HUES6 (cell line): Measurements from ENCODE around the gene TRPV4.

Source experiments
- H3K27ac ChIP-seq: 2 replicates; pipeline ENCODE4 v1.7.0; 2013; ENCODE audit warnings: low read depth, mild to moderate bottlenecking, low read length, inconsistent platforms
- H3K27me3 ChIP-seq: 2 replicates; pipeline ENCODE4 v1.6.1; 2013; ENCODE audit warnings: low read length; ENCODE audit not compliant: control insufficient read depth, insufficient read depth
- H3K36me3 ChIP-seq: 2 replicates; pipeline ENCODE4 v1.6.1; 2013; ENCODE audit warnings: low read length; ENCODE audit not compliant: control insufficient read depth, insufficient read depth
- H3K4me1 ChIP-seq: 2 replicates; pipeline ENCODE4 v1.6.1; 2013; ENCODE audit warnings: low read length; ENCODE audit not compliant: control insufficient read depth, insufficient read depth
- H3K4me3 ChIP-seq: 2 replicates; pipeline ENCODE4 v1.5.1; 2013; ENCODE audit warnings: low read depth, low read length
- H3K9ac ChIP-seq: one replicate; pipeline ENCODE4 v1.6.1; 2013; ENCODE audit warnings: mild to moderate bottlenecking, low read length
- H3K9me3 ChIP-seq: 2 replicates; pipeline ENCODE4 v1.6.1; 2013; ENCODE audit warnings: low read depth, low read length; ENCODE audit not compliant: control insufficient read depth, insufficient read depth

TRPV4 gene

DNA sequence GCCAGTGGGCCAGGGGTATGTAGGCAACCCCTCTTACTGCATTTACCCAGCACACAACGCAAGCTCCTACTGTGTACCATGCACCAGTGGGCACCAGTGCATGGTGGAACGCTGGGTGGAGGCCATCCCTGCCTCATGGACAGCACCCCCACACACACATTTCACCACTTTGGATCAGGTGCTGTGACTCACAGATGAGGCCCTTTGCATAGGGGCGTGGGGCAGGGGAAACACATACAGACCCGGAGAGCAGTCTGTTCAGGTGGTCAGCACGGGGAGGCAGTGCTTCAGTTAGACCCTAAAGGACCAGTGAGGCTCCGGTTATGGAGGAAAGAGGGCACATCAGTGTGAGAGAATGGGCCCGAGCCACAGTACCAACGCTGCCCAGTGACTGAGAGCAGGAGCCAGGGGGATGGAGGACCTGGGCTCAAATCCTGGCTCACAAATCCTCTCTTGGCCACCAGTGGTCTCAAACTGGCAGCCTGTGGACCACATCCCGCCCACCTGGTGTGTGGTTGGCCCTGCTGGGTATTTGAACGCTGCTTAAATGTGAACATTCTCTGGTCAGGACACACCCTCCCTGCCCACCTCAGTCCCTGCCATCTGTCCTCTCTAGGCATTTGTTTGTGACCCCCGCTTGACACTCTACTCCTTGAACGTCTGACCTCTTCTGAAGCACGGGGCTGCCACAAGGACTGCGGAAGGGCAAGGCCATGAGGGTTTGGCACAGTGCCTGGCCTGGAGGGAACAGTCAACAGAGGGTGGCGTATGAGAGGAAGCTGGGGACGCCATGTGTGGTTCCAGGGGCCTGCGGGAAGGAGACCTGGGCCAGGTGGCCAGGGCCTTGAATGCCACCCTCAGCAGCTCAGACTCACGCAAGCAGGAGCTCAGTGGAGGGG is 72.9 kb downstream of the TRPV4 start:
- Histone ChIP-seq H3K9ac (no peak overlapping the region), H3K27me3 (no peaks in the 10 kb centered on the region), H3K36me3 (no peaks in the 10 kb centered on the region), H3K27ac (no peak overlapping the region), H3K4me1 (peaks cover 19% of the 10 kb centered on the region), H3K4me3 (no peak overlapping the region), H3K9me3 (peaks cover 17% of the 10 kb centered on the region; the same call in 1 of the 2 replicates)

- H3K27me3 ChIP-seq = no peaks in the 10 kb centered on the region
- peaks cover 19% of the 10 kb centered on the region for H3K4me1 ChIP-seq
- no peak overlapping the region for H3K27ac ChIP-seq
- no peaks in the 10 kb centered on the region for H3K36me3 ChIP-seq
- H3K4me3 ChIP-seq = no peak overlapping the region
- H3K9ac ChIP-seq = no peak overlapping the region
- peaks cover 17% of the 10 kb centered on the region; the same call in 1 of the 2 replicates for H3K9me3 ChIP-seq
These were observed 73.6 kb downstream of the TRPV4 start for GRCh38 chr12:109759595-109759994.

- peaks cover 21% of the 10 kb centered on the region for H3K4me1 ChIP-seq
These were observed 74.5 kb downstream of the TRPV4 start for GRCh38 chr12:109758426-109759420.

DNA sequence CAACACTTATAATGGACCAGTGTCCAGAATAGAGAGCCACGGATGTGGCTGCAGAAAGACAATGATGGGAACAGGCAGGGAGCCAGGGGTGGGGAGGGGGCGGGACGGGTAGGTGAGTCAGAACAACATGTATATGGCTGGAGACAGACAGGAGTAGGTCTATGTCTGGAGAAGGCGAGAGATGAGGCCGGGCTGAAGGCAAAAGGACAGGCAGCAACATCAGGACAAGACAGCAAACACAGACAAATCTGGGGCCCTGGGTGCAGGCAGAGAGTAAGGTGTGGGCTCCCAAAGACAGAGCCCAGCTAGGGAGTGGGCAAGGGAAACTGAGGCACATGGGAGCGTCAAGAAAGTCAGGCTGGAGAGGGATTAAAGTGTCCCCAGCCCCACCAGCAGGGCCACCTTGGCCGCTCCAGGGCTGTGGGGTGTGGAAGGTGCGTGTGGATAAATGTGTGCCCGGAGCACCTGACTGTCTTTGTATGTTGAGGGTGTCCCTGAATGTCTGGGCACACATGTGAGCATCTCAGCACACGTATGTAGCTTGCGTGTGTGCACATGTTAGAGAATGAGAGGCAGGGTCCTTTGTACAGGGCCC is 75.4 kb downstream of the TRPV4 start:
- H3K4me1 ChIP-seq = peaks cover 22% of the 10 kb centered on the region
- no peak overlapping the region for H3K27ac ChIP-seq
- H3K36me3 ChIP-seq = no peaks in the 10 kb centered on the region
- no peak overlapping the region for H3K4me3 ChIP-seq
- H3K9ac ChIP-seq = no peak overlapping the region
- H3K27me3 ChIP-seq = no peaks in the 10 kb centered on the region
- peaks cover 10% of the 10 kb centered on the region; the same call in 1 of the 2 replicates for H3K9me3 ChIP-seq

More at GRCh38 chr12:109758426-109759420, 74.5 kb downstream of the TRPV4 start:
- H3K27me3 ChIP-seq = no peaks in the 10 kb centered on the region
- H3K36me3 ChIP-seq = no peaks in the 10 kb centered on the region
- H3K4me3 ChIP-seq = no peak overlapping the region
- peaks cover 17% of the 10 kb centered on the region; the same call in 1 of the 2 replicates for H3K9me3 ChIP-seq
- no peak overlapping the region for H3K27ac ChIP-seq
- no peak overlapping the region for H3K9ac ChIP-seq

GRCh38 chr12:109756457-109756856 is 76.7 kb downstream of the TRPV4 start:
- Histone ChIP-seq H3K27ac (no peak overlapping the region), H3K9ac (no peak overlapping the region), H3K27me3 (no peaks in the 10 kb centered on the region), H3K9me3 (peaks cover 10% of the 10 kb centered on the region; the same call in 1 of the 2 replicates), H3K36me3 (no peaks in the 10 kb centered on the region), H3K4me1 (peaks cover 25% of the 10 kb centered on the region), H3K4me3 (no peak overlapping the region)

- H3K9me3 ChIP-seq = peaks cover 10% of the 10 kb centered on the region; the same call in 1 of the 2 replicates
- H3K4me1 ChIP-seq = peaks cover 19% of the 10 kb centered on the region
- H3K4me3 ChIP-seq = no peak overlapping the region
- no peaks in the 10 kb centered on the region for H3K27me3 ChIP-seq
- no peak overlapping the region for H3K27ac ChIP-seq
- no peaks in the 10 kb centered on the region for H3K36me3 ChIP-seq
- H3K9ac ChIP-seq = no peak overlapping the region
These were observed 79.2 kb downstream of the TRPV4 start for GRCh38 chr12:109753959-109754358.

DNA sequence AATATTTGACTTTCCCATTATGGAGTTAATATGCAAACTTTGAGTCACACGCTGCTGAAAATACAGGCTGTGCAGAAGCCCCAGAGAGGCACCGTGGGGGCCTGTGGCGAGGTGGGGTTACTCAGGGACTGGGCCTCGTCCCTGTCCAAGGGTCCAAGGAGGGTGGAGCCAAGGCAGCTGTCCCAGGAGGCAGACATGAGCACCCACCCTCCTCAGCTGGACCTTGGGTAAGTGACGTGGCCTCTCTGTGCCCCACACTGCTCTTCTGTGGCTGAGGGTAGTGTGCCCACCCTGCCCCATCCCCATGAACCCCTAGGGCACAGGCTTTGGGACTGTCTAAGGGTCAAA is 80.2 kb downstream of the TRPV4 start:
- no peak overlapping the region for H3K9ac ChIP-seq
- H3K36me3 ChIP-seq = no peaks in the 10 kb centered on the region
- peaks cover 10% of the 10 kb centered on the region; the same call in 1 of the 2 replicates for H3K9me3 ChIP-seq
- no peak overlapping the region for H3K4me3 ChIP-seq
- H3K4me1 ChIP-seq = peaks cover 10% of the 10 kb centered on the region
- H3K27me3 ChIP-seq = no peaks in the 10 kb centered on the region
- H3K27ac ChIP-seq = no peak overlapping the region

DNA sequence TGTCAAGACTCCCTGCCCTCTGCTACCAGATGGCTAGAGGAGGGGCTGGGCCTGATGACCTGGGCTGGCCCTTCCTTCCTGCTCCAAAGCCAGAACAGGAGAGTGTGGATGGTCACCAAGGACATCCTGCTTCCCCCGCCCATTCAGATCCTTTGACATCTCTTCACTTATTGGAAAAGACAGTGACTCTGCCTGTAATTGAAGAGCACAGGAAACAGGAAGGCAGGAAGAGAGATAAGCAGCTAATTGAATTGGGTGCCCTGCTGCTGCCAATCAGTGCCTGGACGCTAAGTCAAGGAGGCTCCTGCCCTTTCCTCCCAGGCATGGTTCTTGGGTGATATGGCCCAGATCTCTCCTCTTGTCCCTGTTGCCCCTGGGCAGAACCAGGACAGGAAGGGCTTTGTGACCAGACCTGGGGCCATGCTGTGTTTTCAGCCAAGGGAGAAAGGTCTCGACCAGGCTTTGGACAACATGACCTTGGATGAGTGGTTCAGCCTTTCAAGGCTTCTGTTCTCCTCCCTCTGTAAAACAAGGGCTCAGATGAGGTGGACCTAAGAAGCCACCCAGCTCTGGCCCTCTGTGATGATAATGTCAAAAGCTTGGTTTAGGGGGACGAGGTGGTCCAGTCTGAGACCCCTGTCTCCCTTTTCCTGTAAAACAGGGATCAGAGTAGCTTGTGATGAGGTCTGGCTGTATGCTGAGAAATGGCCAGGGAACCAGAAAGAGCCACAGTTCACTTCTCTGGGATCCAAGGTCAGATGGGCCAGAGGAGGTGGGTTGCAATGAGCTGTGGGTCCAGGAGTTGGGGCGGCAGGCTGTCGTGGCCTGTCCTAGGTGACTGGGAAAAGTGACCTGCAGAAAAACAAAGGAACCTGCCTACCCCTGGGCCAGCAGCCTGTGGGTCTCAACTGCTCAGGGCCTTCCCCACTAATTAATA is 80.8 kb downstream of the TRPV4 start:
- H3K9me3 ChIP-seq = peaks cover 10% of the 10 kb centered on the region; the same call in 1 of the 2 replicates
- H3K36me3 ChIP-seq = no peaks in the 10 kb centered on the region
- H3K4me1 ChIP-seq = peaks cover 6% of the 10 kb centered on the region; the same call in 1 of the 2 replicates
- no peak overlapping the region; the same call in 1 of the 2 replicates for H3K27ac ChIP-seq
- H3K4me3 ChIP-seq = no peak overlapping the region
- no peaks in the 10 kb centered on the region for H3K27me3 ChIP-seq
- H3K9ac ChIP-seq = no peak overlapping the region

DNA sequence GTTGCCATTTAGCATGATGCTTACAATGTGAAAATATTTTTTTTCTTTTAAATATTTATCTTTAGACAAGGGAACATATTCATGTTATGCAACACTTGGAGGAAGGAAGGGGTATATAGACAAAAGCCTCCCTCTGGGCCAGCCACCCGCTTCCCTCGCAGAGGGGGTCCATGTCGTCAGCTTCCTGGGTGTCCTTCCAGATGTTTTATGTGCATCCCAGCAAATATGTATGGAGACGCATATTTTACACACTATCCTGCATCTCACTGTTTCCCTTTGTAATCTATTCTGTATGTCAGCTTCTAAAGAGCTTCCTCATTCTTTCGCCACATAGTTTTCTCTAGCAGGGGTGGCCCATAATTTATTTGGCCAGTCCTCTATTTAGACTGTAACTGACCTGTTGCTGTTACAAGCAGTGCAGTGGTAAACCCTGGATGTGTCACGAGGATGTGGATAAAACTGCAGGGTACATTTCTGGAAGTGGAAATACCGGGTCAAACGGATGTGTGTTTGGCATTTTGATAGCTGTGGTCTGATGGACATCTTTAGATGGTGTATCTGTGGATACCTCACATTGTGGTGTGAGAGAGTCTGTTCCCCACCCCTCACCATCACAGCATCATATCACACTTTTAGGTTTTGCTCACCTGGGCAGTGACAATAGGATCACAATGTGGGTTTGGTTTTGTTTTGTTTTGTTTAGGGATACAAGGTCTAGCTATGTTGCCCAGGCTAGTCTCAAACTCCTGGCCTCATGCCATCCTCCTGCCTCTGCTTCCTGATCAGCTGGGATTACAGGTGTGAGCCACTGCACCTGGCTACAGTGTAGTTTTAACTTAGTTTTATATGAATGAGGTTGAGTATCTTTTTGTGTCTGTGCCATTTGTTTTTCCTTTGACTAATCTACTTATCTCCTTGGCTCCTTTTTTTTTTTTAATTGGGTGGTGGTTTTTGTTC is 87.9 kb downstream of the TRPV4 start:
- Histone ChIP-seq H3K27ac (no peak overlapping the region), H3K4me3 (no peak overlapping the region), H3K9me3 (no peaks in the 10 kb centered on the region), H3K4me1 (no peaks in the 10 kb centered on the region), H3K36me3 (no peaks in the 10 kb centered on the region), H3K9ac (no peak overlapping the region), H3K27me3 (no peaks in the 10 kb centered on the region)
